ENCODE results near the gene IL1RL1.

The IL1RL1 gene

GRCh38 chr2:102376052-102376591, 64.8 kb downstream of the IL1RL1 start:
- WGBS, 2 donors (ENCODE audit: extremely low coverage in 2 of 2, insufficient read length in 2 of 2, insufficient replicate concordance in 1 of 2) = no CpG with 5 or more reads among the region's 1 CpG
- H3K9me3 ChIP-seq (replicated peaks in 1 of 2; ENCODE audit: control insufficient read depth in 2 of 2, insufficient read depth in 1 of 2, low read depth in 1 of 2, low read length in 2 of 2) = peaks cover 0 to 3% of the 10 kb centered on the region in 2 donors
- H4K8ac ChIP-seq (ENCODE audit: low read depth, low read length) = no peak overlapping the region
- H4K91ac ChIP-seq (ENCODE audit: low read depth, low read length, poor library complexity) = no peak overlapping the region
- H2BK5ac ChIP-seq (ENCODE audit: low read length) = no peak overlapping the region
- no peak overlapping the region for H3K14ac ChIP-seq (ENCODE audit: low read length)
- no peak overlapping the region for H2AK5ac ChIP-seq (ENCODE audit: low read depth, low read length)
- no peaks in the 10 kb centered on the region for H3K4me1 ChIP-seq (ENCODE audit: control insufficient read depth in 2 of 2, insufficient read depth in 1 of 2, low read depth in 1 of 2, low read length in 2 of 2)
- H3K4me2 ChIP-seq (ENCODE audit: insufficient read depth, low read length, poor library complexity, severe bottlenecking) = no peak overlapping the region
- no peak overlapping the region for H2BK15ac ChIP-seq (ENCODE audit: low read length)
- H3K4ac ChIP-seq (ENCODE audit: low read length) = no peak overlapping the region
- no peak overlapping the region for H3K4me3 ChIP-seq (ENCODE audit: low read length in 2 of 2)
- no peaks in the 10 kb centered on the region for H3K36me3 ChIP-seq (replicated peaks in 1 of 2; ENCODE audit: control insufficient read depth in 2 of 2, insufficient read depth in 2 of 2, low read length in 2 of 2)
- H2AFZ ChIP-seq (ENCODE audit: low read length) = no peak overlapping the region
- H3K23ac ChIP-seq (ENCODE audit: low read depth, low read length, poor library complexity) = no peak overlapping the region
- no peak for DNase-seq (ENCODE audit: low spot score)
- H2BK120ac ChIP-seq (ENCODE audit: low read depth, low read length) = no peak overlapping the region
- H3K27me3 ChIP-seq (ENCODE audit: control insufficient read depth in 3 of 3, insufficient read depth in 3 of 3, low read depth in 1 of 3, low read length in 3 of 3) = no peaks in the 10 kb centered on the region
- no peak overlapping the region for H3K18ac ChIP-seq (ENCODE audit: low read length)
- H3K79me1 ChIP-seq (ENCODE audit: low read depth, low read length) = no peaks in the 10 kb centered on the region
- no peak overlapping the region for H3K27ac ChIP-seq (replicated peaks; ENCODE audit: low read length)
- no peak overlapping the region for H2BK12ac ChIP-seq (ENCODE audit: low read length)
- H3K9ac ChIP-seq (ENCODE audit: low read depth, low read length, poor library complexity) = no peak overlapping the region

GRCh38 chr2:102383722-102384121, 72.4 kb downstream of the IL1RL1 start:
- Histone ChIP-seq H2BK15ac (ENCODE audit: low read length) (no peak overlapping the region), H3K18ac (ENCODE audit: low read length) (no peak overlapping the region), H3K36me3 (replicated peaks in 1 of 2; ENCODE audit: control insufficient read depth in 2 of 2, insufficient read depth in 2 of 2, low read length in 2 of 2) (no peaks in the 10 kb centered on the region), H2BK12ac (ENCODE audit: low read length) (no peak overlapping the region), H3K4ac (ENCODE audit: low read length) (no peak overlapping the region), H2BK5ac (ENCODE audit: low read length) (no peak overlapping the region), H3K4me3 (ENCODE audit: low read length in 2 of 2) (no peak overlapping the region), H4K8ac (ENCODE audit: low read depth, low read length) (no peak overlapping the region), H2AFZ (ENCODE audit: low read length) (no peak overlapping the region), H2BK120ac (ENCODE audit: low read depth, low read length) (no peak overlapping the region), H3K27ac (replicated peaks; ENCODE audit: low read length) (no peak overlapping the region), H3K14ac (ENCODE audit: low read length) (no peak overlapping the region), H3K79me1 (ENCODE audit: low read depth, low read length) (no peaks in the 10 kb centered on the region), H3K4me2 (ENCODE audit: insufficient read depth, low read length, poor library complexity, severe bottlenecking) (no peak overlapping the region), H3K9ac (ENCODE audit: low read depth, low read length, poor library complexity) (no peak overlapping the region), H3K23ac (ENCODE audit: low read depth, low read length, poor library complexity) (no peak overlapping the region), H4K91ac (ENCODE audit: low read depth, low read length, poor library complexity) (no peak overlapping the region), H3K27me3 (ENCODE audit: control insufficient read depth in 3 of 3, insufficient read depth in 3 of 3, low read depth in 1 of 3, low read length in 3 of 3) (no peaks in the 10 kb centered on the region), H2AK5ac (ENCODE audit: low read depth, low read length) (no peak overlapping the region), H3K9me3 (replicated peaks in 1 of 2; ENCODE audit: control insufficient read depth in 2 of 2, insufficient read depth in 1 of 2, low read depth in 1 of 2, low read length in 2 of 2) (peaks cover 0 to 3% of the 10 kb centered on the region in 2 donors), H3K4me1 (ENCODE audit: control insufficient read depth in 2 of 2, insufficient read depth in 1 of 2, low read depth in 1 of 2, low read length in 2 of 2) (no peaks in the 10 kb centered on the region)
- no peak for DNase-seq (ENCODE audit: low spot score)

- Histone ChIP-seq H3K4me3 (ENCODE audit: low read length in 2 of 2) (no peak overlapping the region), H3K27ac (replicated peaks; ENCODE audit: low read length) (no peak overlapping the region), H3K9ac (ENCODE audit: low read depth, low read length, poor library complexity) (no peak overlapping the region), H3K14ac (ENCODE audit: low read length) (no peak overlapping the region), H4K91ac (ENCODE audit: low read depth, low read length, poor library complexity) (no peak overlapping the region), H3K9me3 (replicated peaks in 1 of 2; ENCODE audit: control insufficient read depth in 2 of 2, insufficient read depth in 1 of 2, low read depth in 1 of 2, low read length in 2 of 2) (peaks cover 0 to 3% of the 10 kb centered on the region in 2 donors), H2BK15ac (ENCODE audit: low read length) (no peak overlapping the region), H3K23ac (ENCODE audit: low read depth, low read length, poor library complexity) (no peak overlapping the region), H3K36me3 (replicated peaks in 1 of 2; ENCODE audit: control insufficient read depth in 2 of 2, insufficient read depth in 2 of 2, low read length in 2 of 2) (no peaks in the 10 kb centered on the region), H3K4me2 (ENCODE audit: insufficient read depth, low read length, poor library complexity, severe bottlenecking) (no peak overlapping the region), H2BK120ac (ENCODE audit: low read depth, low read length) (no peak overlapping the region), H2AFZ (ENCODE audit: low read length) (no peak overlapping the region), H3K27me3 (ENCODE audit: control insufficient read depth in 3 of 3, insufficient read depth in 3 of 3, low read depth in 1 of 3, low read length in 3 of 3) (no peaks in the 10 kb centered on the region), H3K4me1 (ENCODE audit: control insufficient read depth in 2 of 2, insufficient read depth in 1 of 2, low read depth in 1 of 2, low read length in 2 of 2) (no peaks in the 10 kb centered on the region), H3K79me1 (ENCODE audit: low read depth, low read length) (no peaks in the 10 kb centered on the region), H3K4ac (ENCODE audit: low read length) (no peak overlapping the region), H2BK5ac (ENCODE audit: low read length) (no peak overlapping the region), H2AK5ac (ENCODE audit: low read depth, low read length) (no peak overlapping the region), H2BK12ac (ENCODE audit: low read length) (no peak overlapping the region), H3K18ac (ENCODE audit: low read length) (no peak overlapping the region), H4K8ac (ENCODE audit: low read depth, low read length) (no peak overlapping the region)
- no peak for DNase-seq (ENCODE audit: low spot score)
- no CpG with 5 or more reads among the region's 1 CpG for whole genome bisulfite sequencing, 2 donors (ENCODE audit: extremely low coverage in 2 of 2, insufficient read length in 2 of 2, insufficient replicate concordance in 1 of 2)
Observed at GRCh38 chr2:102385522-102385921, 74.2 kb downstream of the IL1RL1 start.

- Histone ChIP-seq H3K9me3 (replicated peaks in 1 of 2; ENCODE audit: control insufficient read depth in 2 of 2, insufficient read depth in 1 of 2, low read depth in 1 of 2, low read length in 2 of 2) (peaks cover 0 to 3% of the 10 kb centered on the region in 2 donors), H2BK15ac (ENCODE audit: low read length) (no peak overlapping the region), H2AK5ac (ENCODE audit: low read depth, low read length) (no peak overlapping the region), H3K36me3 (replicated peaks in 1 of 2; ENCODE audit: control insufficient read depth in 2 of 2, insufficient read depth in 2 of 2, low read length in 2 of 2) (no peaks in the 10 kb centered on the region), H3K4ac (ENCODE audit: low read length) (no peak overlapping the region), H4K91ac (ENCODE audit: low read depth, low read length, poor library complexity) (no peak overlapping the region), H3K14ac (ENCODE audit: low read length) (no peak overlapping the region), H2BK5ac (ENCODE audit: low read length) (no peak overlapping the region), H2BK12ac (ENCODE audit: low read length) (no peak overlapping the region), H2BK120ac (ENCODE audit: low read depth, low read length) (no peak overlapping the region), H3K23ac (ENCODE audit: low read depth, low read length, poor library complexity) (no peak overlapping the region), H3K4me2 (ENCODE audit: insufficient read depth, low read length, poor library complexity, severe bottlenecking) (no peak overlapping the region), H3K4me3 (ENCODE audit: low read length in 2 of 2) (no peak overlapping the region), H3K27ac (replicated peaks; ENCODE audit: low read length) (no peak overlapping the region), H3K79me1 (ENCODE audit: low read depth, low read length) (no peaks in the 10 kb centered on the region), H2AFZ (ENCODE audit: low read length) (no peak overlapping the region), H3K18ac (ENCODE audit: low read length) (no peak overlapping the region), H3K9ac (ENCODE audit: low read depth, low read length, poor library complexity) (no peak overlapping the region), H4K8ac (ENCODE audit: low read depth, low read length) (no peak overlapping the region), H3K4me1 (ENCODE audit: control insufficient read depth in 2 of 2, insufficient read depth in 1 of 2, low read depth in 1 of 2, low read length in 2 of 2) (no peaks in the 10 kb centered on the region), H3K27me3 (ENCODE audit: control insufficient read depth in 3 of 3, insufficient read depth in 3 of 3, low read depth in 1 of 3, low read length in 3 of 3) (no peaks in the 10 kb centered on the region)
- DNase-seq (ENCODE audit: low spot score) = no peak
- no CpG with 5 or more reads among the region's 3 CpGs for WGBS, 2 donors (ENCODE audit: extremely low coverage in 2 of 2, insufficient read length in 2 of 2, insufficient replicate concordance in 1 of 2)
Observed at GRCh38 chr2:102386004-102386403, 74.6 kb downstream of the IL1RL1 start.

Measured in neuronal stem cell (in vitro differentiated cells).